ENCODE results near the gene CCDC59.

CCDC59 gene

DNA sequence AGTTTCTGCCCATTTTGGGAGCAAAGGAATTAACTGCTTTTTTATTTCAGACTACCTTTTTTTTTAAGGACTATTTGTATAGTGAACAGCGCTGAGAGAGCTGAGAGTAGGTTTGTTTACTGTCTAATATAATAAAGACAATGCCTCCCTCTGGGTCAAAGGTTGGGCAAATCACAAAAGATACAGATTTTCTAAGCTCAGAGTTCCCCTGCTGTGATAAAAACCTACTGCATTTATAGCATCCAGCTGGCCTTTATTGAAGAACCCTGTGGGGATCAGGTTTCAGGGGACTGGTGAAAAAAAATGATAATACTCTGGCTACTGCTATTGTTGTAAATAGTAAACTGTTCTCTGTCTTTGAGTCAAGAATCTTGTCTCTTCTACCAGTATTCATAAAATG, 28.7 kb downstream of the CCDC59 start (continued):
- TF ChIP-seq HOXD13 (CRISPR knock-in tag; IDR thresholded peaks at IDR 0.05; ENCODE audit: borderline replicate concordance) (no peak), TRIM28 (IDR thresholded peaks at IDR 0.05; ENCODE audit: borderline replicate concordance, low read length) (no peak), ZNF221 (tag by site-specific recombination; IDR thresholded peaks at IDR 0.05; ENCODE audit: borderline replicate concordance) (no peak), ZNF830 (tag by site-specific recombination; IDR thresholded peaks at IDR 0.05; ENCODE audit: low read depth) (no peak), ZNF214 (tag by site-specific recombination; IDR thresholded peaks at IDR 0.05; ENCODE audit: borderline replicate concordance) (no peak), SP7 (tag by site-specific recombination; IDR thresholded peaks at IDR 0.05) (no peak), ZNF391 (tag by site-specific recombination; IDR thresholded peaks at IDR 0.05; ENCODE audit: borderline replicate concordance, low read depth) (no peak), SCRT2 (tag by site-specific recombination; IDR thresholded peaks at IDR 0.05) (no peak), ZSCAN16 (tag by site-specific recombination; IDR thresholded peaks at IDR 0.05) (no peak), ZNF558 (tag by site-specific recombination; IDR thresholded peaks at IDR 0.05) (no peak), ZNF544 (tag by site-specific recombination; IDR thresholded peaks at IDR 0.05) (no peak), KLF10 (tag by site-specific recombination; IDR thresholded peaks at IDR 0.05) (no peak), ZNF791 (tag by site-specific recombination; IDR thresholded peaks at IDR 0.05) (no peak)
- TF ChIP-seq, protein P1, sequence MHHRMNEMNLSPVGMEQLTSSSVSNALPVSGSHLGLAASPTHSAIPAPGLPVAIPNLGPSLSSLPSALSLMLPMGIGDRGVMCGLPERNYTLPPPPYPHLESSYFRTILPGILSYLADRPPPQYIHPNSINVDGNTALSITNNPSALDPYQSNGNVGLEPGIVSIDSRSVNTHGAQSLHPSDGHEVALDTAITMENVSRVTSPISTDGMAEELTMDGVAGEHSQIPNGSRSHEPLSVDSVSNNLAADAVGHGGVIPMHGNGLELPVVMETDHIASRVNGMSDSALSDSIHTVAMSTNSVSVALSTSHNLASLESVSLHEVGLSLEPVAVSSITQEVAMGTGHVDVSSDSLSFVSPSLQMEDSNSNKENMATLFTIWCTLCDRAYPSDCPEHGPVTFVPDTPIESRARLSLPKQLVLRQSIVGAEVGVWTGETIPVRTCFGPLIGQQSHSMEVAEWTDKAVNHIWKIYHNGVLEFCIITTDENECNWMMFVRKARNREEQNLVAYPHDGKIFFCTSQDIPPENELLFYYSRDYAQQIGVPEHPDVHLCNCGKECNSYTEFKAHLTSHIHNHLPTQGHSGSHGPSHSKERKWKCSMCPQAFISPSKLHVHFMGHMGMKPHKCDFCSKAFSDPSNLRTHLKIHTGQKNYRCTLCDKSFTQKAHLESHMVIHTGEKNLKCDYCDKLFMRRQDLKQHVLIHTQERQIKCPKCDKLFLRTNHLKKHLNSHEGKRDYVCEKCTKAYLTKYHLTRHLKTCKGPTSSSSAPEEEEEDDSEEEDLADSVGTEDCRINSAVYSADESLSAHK (tag by site-specific recombination; IDR thresholded peaks at IDR 0.05), result 0 out of 2 replicates have a peak, but pooled peaks have one; percentile 12
- TF ChIP-seq, protein P2, sequence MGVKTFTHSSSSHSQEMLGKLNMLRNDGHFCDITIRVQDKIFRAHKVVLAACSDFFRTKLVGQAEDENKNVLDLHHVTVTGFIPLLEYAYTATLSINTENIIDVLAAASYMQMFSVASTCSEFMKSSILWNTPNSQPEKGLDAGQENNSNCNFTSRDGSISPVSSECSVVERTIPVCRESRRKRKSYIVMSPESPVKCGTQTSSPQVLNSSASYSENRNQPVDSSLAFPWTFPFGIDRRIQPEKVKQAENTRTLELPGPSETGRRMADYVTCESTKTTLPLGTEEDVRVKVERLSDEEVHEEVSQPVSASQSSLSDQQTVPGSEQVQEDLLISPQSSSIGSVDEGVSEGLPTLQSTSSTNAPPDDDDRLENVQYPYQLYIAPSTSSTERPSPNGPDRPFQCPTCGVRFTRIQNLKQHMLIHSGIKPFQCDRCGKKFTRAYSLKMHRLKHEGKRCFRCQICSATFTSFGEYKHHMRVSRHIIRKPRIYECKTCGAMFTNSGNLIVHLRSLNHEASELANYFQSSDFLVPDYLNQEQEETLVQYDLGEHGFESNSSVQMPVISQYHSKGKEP (tag by site-specific recombination; IDR thresholded peaks at IDR 0.05), result 0 out of 2 replicates have a peak, but pooled peaks have one; percentile 15
- TF ChIP-seq, protein P3, sequence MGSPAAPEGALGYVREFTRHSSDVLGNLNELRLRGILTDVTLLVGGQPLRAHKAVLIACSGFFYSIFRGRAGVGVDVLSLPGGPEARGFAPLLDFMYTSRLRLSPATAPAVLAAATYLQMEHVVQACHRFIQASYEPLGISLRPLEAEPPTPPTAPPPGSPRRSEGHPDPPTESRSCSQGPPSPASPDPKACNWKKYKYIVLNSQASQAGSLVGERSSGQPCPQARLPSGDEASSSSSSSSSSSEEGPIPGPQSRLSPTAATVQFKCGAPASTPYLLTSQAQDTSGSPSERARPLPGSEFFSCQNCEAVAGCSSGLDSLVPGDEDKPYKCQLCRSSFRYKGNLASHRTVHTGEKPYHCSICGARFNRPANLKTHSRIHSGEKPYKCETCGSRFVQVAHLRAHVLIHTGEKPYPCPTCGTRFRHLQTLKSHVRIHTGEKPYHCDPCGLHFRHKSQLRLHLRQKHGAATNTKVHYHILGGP (tag by site-specific recombination; IDR thresholded peaks at IDR 0.05), result no peak
- TF ChIP-seq, protein P4, sequence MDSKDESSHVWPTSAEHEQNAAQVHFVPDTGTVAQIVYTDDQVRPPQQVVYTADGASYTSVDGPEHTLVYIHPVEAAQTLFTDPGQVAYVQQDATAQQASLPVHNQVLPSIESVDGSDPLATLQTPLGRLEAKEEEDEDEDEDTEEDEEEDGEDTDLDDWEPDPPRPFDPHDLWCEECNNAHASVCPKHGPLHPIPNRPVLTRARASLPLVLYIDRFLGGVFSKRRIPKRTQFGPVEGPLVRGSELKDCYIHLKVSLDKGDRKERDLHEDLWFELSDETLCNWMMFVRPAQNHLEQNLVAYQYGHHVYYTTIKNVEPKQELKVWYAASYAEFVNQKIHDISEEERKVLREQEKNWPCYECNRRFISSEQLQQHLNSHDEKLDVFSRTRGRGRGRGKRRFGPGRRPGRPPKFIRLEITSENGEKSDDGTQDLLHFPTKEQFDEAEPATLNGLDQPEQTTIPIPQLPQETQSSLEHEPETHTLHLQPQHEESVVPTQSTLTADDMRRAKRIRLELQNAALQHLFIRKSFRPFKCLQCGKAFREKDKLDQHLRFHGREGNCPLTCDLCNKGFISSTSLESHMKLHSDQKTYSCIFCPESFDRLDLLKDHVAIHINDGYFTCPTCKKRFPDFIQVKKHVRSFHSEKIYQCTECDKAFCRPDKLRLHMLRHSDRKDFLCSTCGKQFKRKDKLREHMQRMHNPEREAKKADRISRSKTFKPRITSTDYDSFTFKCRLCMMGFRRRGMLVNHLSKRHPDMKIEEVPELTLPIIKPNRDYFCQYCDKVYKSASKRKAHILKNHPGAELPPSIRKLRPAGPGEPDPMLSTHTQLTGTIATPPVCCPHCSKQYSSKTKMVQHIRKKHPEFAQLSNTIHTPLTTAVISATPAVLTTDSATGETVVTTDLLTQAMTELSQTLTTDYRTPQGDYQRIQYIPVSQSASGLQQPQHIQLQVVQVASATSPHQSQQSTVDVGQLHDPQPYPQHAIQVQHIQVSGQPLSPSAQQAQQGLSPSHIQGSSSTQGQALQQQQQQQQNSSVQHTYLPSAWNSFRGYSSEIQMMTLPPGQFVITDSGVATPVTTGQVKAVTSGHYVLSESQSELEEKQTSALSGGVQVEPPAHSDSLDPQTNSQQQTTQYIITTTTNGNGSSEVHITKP (tag by site-specific recombination; IDR thresholded peaks at IDR 0.05), result no peak
- TF ChIP-seq, protein P5, sequence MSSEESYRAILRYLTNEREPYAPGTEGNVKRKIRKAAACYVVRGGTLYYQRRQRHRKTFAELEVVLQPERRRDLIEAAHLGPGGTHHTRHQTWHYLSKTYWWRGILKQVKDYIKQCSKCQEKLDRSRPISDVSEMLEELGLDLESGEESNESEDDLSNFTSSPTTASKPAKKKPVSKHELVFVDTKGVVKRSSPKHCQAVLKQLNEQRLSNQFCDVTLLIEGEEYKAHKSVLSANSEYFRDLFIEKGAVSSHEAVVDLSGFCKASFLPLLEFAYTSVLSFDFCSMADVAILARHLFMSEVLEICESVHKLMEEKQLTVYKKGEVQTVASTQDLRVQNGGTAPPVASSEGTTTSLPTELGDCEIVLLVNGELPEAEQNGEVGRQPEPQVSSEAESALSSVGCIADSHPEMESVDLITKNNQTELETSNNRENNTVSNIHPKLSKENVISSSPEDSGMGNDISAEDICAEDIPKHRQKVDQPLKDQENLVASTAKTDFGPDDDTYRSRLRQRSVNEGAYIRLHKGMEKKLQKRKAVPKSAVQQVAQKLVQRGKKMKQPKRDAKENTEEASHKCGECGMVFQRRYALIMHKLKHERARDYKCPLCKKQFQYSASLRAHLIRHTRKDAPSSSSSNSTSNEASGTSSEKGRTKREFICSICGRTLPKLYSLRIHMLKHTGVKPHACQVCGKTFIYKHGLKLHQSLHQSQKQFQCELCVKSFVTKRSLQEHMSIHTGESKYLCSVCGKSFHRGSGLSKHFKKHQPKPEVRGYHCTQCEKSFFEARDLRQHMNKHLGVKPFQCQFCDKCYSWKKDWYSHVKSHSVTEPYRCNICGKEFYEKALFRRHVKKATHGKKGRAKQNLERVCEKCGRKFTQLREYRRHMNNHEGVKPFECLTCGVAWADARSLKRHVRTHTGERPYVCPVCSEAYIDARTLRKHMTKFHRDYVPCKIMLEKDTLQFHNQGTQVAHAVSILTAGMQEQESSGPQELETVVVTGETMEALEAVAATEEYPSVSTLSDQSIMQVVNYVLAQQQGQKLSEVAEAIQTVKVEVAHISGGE (tag by site-specific recombination; conservative IDR thresholded peaks at IDR 0.05; ENCODE audit: low read depth), result no peak
- TF ChIP-seq, protein P6, sequence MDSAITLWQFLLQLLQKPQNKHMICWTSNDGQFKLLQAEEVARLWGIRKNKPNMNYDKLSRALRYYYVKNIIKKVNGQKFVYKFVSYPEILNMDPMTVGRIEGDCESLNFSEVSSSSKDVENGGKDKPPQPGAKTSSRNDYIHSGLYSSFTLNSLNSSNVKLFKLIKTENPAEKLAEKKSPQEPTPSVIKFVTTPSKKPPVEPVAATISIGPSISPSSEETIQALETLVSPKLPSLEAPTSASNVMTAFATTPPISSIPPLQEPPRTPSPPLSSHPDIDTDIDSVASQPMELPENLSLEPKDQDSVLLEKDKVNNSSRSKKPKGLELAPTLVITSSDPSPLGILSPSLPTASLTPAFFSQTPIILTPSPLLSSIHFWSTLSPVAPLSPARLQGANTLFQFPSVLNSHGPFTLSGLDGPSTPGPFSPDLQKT (IDR thresholded peaks at IDR 0.05; ENCODE audit: borderline replicate concordance, low read depth, low read length), result no peak
- TF ChIP-seq, protein P7, sequence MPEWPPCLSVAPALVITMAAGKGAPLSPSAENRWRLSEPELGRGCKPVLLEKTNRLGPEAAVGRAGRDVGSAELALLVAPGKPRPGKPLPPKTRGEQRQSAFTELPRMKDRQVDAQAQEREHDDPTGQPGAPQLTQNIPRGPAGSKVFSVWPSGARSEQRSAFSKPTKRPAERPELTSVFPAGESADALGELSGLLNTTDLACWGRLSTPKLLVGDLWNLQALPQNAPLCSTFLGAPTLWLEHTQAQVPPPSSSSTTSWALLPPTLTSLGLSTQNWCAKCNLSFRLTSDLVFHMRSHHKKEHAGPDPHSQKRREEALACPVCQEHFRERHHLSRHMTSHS (tag by site-specific recombination; IDR thresholded peaks at IDR 0.05), result no peak
- TF ChIP-seq, protein P8, sequence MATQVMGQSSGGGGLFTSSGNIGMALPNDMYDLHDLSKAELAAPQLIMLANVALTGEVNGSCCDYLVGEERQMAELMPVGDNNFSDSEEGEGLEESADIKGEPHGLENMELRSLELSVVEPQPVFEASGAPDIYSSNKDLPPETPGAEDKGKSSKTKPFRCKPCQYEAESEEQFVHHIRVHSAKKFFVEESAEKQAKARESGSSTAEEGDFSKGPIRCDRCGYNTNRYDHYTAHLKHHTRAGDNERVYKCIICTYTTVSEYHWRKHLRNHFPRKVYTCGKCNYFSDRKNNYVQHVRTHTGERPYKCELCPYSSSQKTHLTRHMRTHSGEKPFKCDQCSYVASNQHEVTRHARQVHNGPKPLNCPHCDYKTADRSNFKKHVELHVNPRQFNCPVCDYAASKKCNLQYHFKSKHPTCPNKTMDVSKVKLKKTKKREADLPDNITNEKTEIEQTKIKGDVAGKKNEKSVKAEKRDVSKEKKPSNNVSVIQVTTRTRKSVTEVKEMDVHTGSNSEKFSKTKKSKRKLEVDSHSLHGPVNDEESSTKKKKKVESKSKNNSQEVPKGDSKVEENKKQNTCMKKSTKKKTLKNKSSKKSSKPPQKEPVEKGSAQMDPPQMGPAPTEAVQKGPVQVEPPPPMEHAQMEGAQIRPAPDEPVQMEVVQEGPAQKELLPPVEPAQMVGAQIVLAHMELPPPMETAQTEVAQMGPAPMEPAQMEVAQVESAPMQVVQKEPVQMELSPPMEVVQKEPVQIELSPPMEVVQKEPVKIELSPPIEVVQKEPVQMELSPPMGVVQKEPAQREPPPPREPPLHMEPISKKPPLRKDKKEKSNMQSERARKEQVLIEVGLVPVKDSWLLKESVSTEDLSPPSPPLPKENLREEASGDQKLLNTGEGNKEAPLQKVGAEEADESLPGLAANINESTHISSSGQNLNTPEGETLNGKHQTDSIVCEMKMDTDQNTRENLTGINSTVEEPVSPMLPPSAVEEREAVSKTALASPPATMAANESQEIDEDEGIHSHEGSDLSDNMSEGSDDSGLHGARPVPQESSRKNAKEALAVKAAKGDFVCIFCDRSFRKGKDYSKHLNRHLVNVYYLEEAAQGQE (tag by site-specific recombination; IDR thresholded peaks at IDR 0.05), result no peak
